ENCODE results near the gene SYNDIG1. TPM values are rescaled to one million over a fixed set of nuclear protein-coding genes. Genes with fewer than 3 reads are reported as not detected.

SYNDIG1 gene
- total RNA-seq, 1 experiment from 2014 or later, result 5.4 TPM

- peaks cover 7 to 10% of the 10 kb centered on the region in 2 experiments for H3K4me1 Mint-ChIP-seq
- H3K56ac ChIP-seq (ENCODE audit: insufficient read length, low read depth, low read length), result no peak overlapping the region
- no peak overlapping the region for H3K4me3 Mint-ChIP-seq
- no peak overlapping the region for H3K14ac ChIP-seq (ENCODE audit: insufficient read depth, low read length)
- H3K27me3 ChIP-seq (ENCODE audit: insufficient read depth, low read length), result no peaks in the 10 kb centered on the region
- no peak overlapping the region for H3K4ac ChIP-seq (ENCODE audit: low read depth, low read length)
- no peak overlapping the region for H3T11ph ChIP-seq (ENCODE audit: low read length)
- H3K23ac ChIP-seq (ENCODE audit: insufficient read length, low read depth, low read length), result no peak overlapping the region
- H4K91ac ChIP-seq (ENCODE audit: insufficient read length, low read depth, low read length), result no peak overlapping the region
- no peak overlapping the region for H2BK12ac ChIP-seq (ENCODE audit: insufficient read length, low read depth, low read length)
- peaks cover 5% of the 10 kb centered on the region for H3K27me3 Mint-ChIP-seq (ENCODE audit: low read depth)
- no peak overlapping the region for H3K27ac ChIP-seq (ENCODE audit: insufficient read length, low read depth, low read length)
- no peak overlapping the region for H2BK5ac ChIP-seq (ENCODE audit: insufficient read length, low read length)
- H4K8ac ChIP-seq (replicated peaks; ENCODE audit: insufficient read length, low read depth, low read length), result no peak overlapping the region
- no peaks in the 10 kb centered on the region for H3K79me2 ChIP-seq (ENCODE audit: insufficient read depth, low read length)
- no peaks in the 10 kb centered on the region for H3K79me1 ChIP-seq (ENCODE audit: insufficient read depth, low read depth, low read length, poor library complexity, severe bottlenecking)
- H4K20me1 ChIP-seq (ENCODE audit: control insufficient read depth, insufficient read depth, insufficient read length), result no peaks in the 10 kb centered on the region
- no peak overlapping the region for H2BK120ac ChIP-seq (ENCODE audit: low read depth, low read length, poor library complexity, severe bottlenecking)
- H3K9me3 Mint-ChIP-seq, result no peaks in the 10 kb centered on the region
- DNase-seq, result no peak
- no peak overlapping the region for H2AFZ ChIP-seq (ENCODE audit: low read length)
- no peaks in the 10 kb centered on the region for H3K36me3 Mint-ChIP-seq (ENCODE audit: insufficient read depth in 1 of 3, low read depth in 3 of 3)
- no peaks in the 10 kb centered on the region for H3K4me1 ChIP-seq (ENCODE audit: insufficient read depth, low read length)
- no peak overlapping the region for H3K4me2 ChIP-seq (ENCODE audit: insufficient read depth, insufficient read length, low read length)
- no peak overlapping the region for H2AK5ac ChIP-seq (ENCODE audit: insufficient read length, low read length)
- no CpG with 5 or more reads among the region's 5 CpGs for WGBS (ENCODE audit: extremely low coverage, insufficient read length, low lambda C conversion rate)
- TF ChIP-seq CTCF (conservative IDR thresholded peaks at IDR 0.05), result no peak
- no peak overlapping the region for H4K5ac ChIP-seq (ENCODE audit: insufficient read length, low read depth, low read length)
- no peak overlapping the region for H3K18ac ChIP-seq (ENCODE audit: insufficient read length, low read depth, low read length)
- no peak overlapping the region for H2BK20ac ChIP-seq (ENCODE audit: low read depth, low read length, poor library complexity, severe bottlenecking)
- no peaks in the 10 kb centered on the region for H3K23me2 ChIP-seq (ENCODE audit: insufficient read length, low read depth, low read length, poor library complexity, severe bottlenecking)
- no peak overlapping the region for H2BK15ac ChIP-seq (ENCODE audit: low read depth, low read length)
- no peaks in the 10 kb centered on the region for H3K9me3 ChIP-seq (ENCODE audit: control insufficient read depth, low read depth, low read length)
- no peak overlapping the region; a peak in 1 of 7 replicates for H3K27ac Mint-ChIP-seq
- no peak overlapping the region for H3K9ac ChIP-seq (ENCODE audit: extremely low read depth, insufficient read length, low read length)
Measured at GRCh38 chr20:24522452-24523330, 53.3 kb downstream of the SYNDIG1 start.
